GM19463 (cell line): Measurements from ENCODE around the gene RAB29.
"Not testable (repeated sequence)": the region's sequence is repeated elsewhere in the genome, so short reads cannot be mapped to it uniquely, and the experiment has no call there.

ENCODE experiments used
- ATAC-seq: cut with Tn5 transposase; IDR thresholded peaks from one replicate; pipeline ENCODE4 v1.9.1; 2021; ENCODE audit warnings: mild to moderate bottlenecking, moderate library complexity; ENCODE audit not compliant: unreplicated experiment

Gene RAB29

GRCh38 chr1:205726619-205727125, 48.6 kb downstream of the RAB29 start:
- no peak for ATAC-seq

GRCh38 chr1:205725514-205725913, 49.8 kb downstream of the RAB29 start:
- ATAC-seq = no peak

- not testable (repeated sequence) for ATAC-seq
These were observed 54.5 kb downstream of the RAB29 start for GRCh38 chr1:205720740-205721139.

GRCh38 chr1:205719762-205720161, 55.5 kb downstream of the RAB29 start:
- ATAC-seq = no peak

GRCh38 chr1:205719015-205719414, 56.3 kb downstream of the RAB29 start:
- no peak for ATAC-seq
